GM23248 (cell line): Measurements from ENCODE around the gene CD9. TPM values are rescaled to one million over a fixed set of nuclear protein-coding genes. Genes with fewer than 3 reads are reported as not detected.

Experiments used
- DNase-seq: peaks from one replicate; pipeline ENCODE4 v3.0.0-alpha.2; 2015
- H2AFZ ChIP-seq: fragments of 200-600 bp; sonication (generic); 2 replicates; pipeline ENCODE4 v1.6.1; 2016; ENCODE audit warnings: antibody characterized with exemption
- H3F3A ChIP-seq: fragments of 200-600 bp; sonication (generic); 2 replicates; pipeline ENCODE4 v1.6.1; 2016; ENCODE audit warnings: mild to moderate bottlenecking, antibody characterized with exemption, mixed run types; ENCODE audit not compliant: insufficient read depth
- H3K27ac ChIP-seq: fragments of 200-600 bp; sonication (generic); 2 replicates; pipeline ENCODE4 v1.5.1; 2016; ENCODE audit warnings: mild to moderate bottlenecking
- H3K27me3 ChIP-seq: fragments of 200-600 bp; sonication (generic); replicated peaks from 2 replicates; pipeline ENCODE4 v1.6.1; 2016; ENCODE audit warnings: mild to moderate bottlenecking; ENCODE audit not compliant: insufficient read depth
- H3K36me3 ChIP-seq: fragments of 200-600 bp; sonication (generic); 2 replicates; pipeline ENCODE4 v1.6.1; 2016; ENCODE audit warnings: low read depth, mild to moderate bottlenecking
- H3K4me1 ChIP-seq: fragments of 200-600 bp; sonication (generic); 2 replicates; pipeline ENCODE4 v1.6.1; 2016; ENCODE audit warnings: mild to moderate bottlenecking; ENCODE audit not compliant: insufficient read depth
- H3K4me2 ChIP-seq: fragments of 200-600 bp; sonication (generic); one replicate; pipeline ENCODE4 v1.6.1; 2016; ENCODE audit warnings: mild to moderate bottlenecking; ENCODE audit not compliant: unreplicated experiment
- H3K4me3 ChIP-seq: fragments of 200-600 bp; sonication (generic); 2 replicates; pipeline ENCODE4 v1.5.1; 2016; ENCODE audit warnings: mild to moderate bottlenecking
- H3K79me2 ChIP-seq: fragments of 200-600 bp; sonication (generic); 2 replicates; pipeline ENCODE4 v1.6.1; 2016; ENCODE audit warnings: mild to moderate bottlenecking; ENCODE audit not compliant: insufficient read depth
- H3K9ac ChIP-seq: fragments of 200-600 bp; sonication (generic); 2 replicates; pipeline ENCODE4 v1.6.1; 2016; ENCODE audit warnings: mild to moderate bottlenecking
- H3K9me2 ChIP-seq: fragments of 200-600 bp; sonication (generic); 2 replicates; pipeline ENCODE4 v1.6.1; 2016; ENCODE audit warnings: mixed run types, mild to moderate bottlenecking, moderate library complexity; ENCODE audit not compliant: insufficient read depth
- H3K9me3 ChIP-seq: fragments of 200-600 bp; sonication (generic); one replicate; pipeline ENCODE4 v1.6.1; 2017; ENCODE audit warnings: low read depth
- H4K20me1 ChIP-seq: fragments of 200-600 bp; sonication (generic); 2 replicates; pipeline ENCODE4 v1.6.0; 2016; ENCODE audit not compliant: insufficient read depth
- EZH2 ChIP-seq: fragments of 200-600 bp; sonication (generic); IDR thresholded peaks from 2 replicates; pipeline ENCODE4 v1.6.1; 2018; ENCODE audit warnings: antibody characterized with exemption, mild to moderate bottlenecking; ENCODE audit not compliant: insufficient read depth, poor library complexity, severe bottlenecking
- EZH2phosphoT487 ChIP-seq: fragments of 200-600 bp; sonication (generic); IDR thresholded peaks from 2 replicates; pipeline ENCODE4 v1.6.1; 2018; ENCODE audit warnings: antibody characterized with exemption, moderate library complexity, mild to moderate bottlenecking, low read depth; ENCODE audit not compliant: insufficient read depth
- WGBS, 2 experiments: methylation state at CpG; one replicate each; pipeline ENCODE4 v1.1.6; 2015 to 2017; ENCODE audit warnings: low lambda C conversion rate in 2 of 2, low coverage in 1 of 2; ENCODE audit errors: missing lambda C conversion rate in 2 of 2; 5-methylcytosine and 5-hydroxymethylcytosine counted together
- in situ Hi-C: fragments of 300-500 bp; cut with MboI; formaldehyde crosslinking; loops from 2 replicates; pipeline ENCODE4 v1.15.0; 2020
- polyA plus RNA-seq: library from polyadenylated mRNA; unstranded; fragments of >200 nt; fragmentation: Nextera tagmentation; extraction: Ambion mirVana; gene quantifications from 2 replicates; pipeline ENCODE4 v1.2.1, GENCODE V29; 2016
- total RNA-seq: library from RNA; depleted of rRNA; stranded (reverse); fragments of >200 nt; shearing (Covaris generic); gene quantifications from 2 replicates; pipeline ENCODE4 v1.2.3, GENCODE V29; 2014

CD9 gene
- total and polyA plus RNA-seq, 2 experiments from 2014 or later = 28.6 to 46.9 TPM

GRCh38 chr12:6224550-6224949 lies 24.4 kb downstream of the CD9 start:
- H3K27ac ChIP-seq = no peak overlapping the region
- H3K36me3 ChIP-seq = no peaks in the 10 kb centered on the region
- no peak overlapping the region for H3K4me2 ChIP-seq
- in situ Hi-C loops = no loop called here
- H3F3A ChIP-seq = peaks cover 25% of the 10 kb centered on the region
- H3K4me3 ChIP-seq = no peak overlapping the region
- no peaks in the 10 kb centered on the region for H4K20me1 ChIP-seq
- H3K79me2 ChIP-seq = no peaks in the 10 kb centered on the region
- H3K9me3 ChIP-seq = no peaks in the 10 kb centered on the region
- peaks cover 33% of the 10 kb centered on the region for H3K4me1 ChIP-seq
- no peak overlapping the region for H2AFZ ChIP-seq
- H3K9ac ChIP-seq = no peak overlapping the region
- 33 to 37% methylated on average over 9 to 10 of the region's 10 CpGs for WGBS, 2 experiments
- peak; percentile 87 for DNase-seq
- no peak for TF ChIP-seq EZH2
- no peak for TF ChIP-seq EZH2phosphoT487
- no peaks in the 10 kb centered on the region for H3K27me3 ChIP-seq
- no peaks in the 10 kb centered on the region for H3K9me2 ChIP-seq

- peaks cover 43% of the 10 kb centered on the region for H3K4me1 ChIP-seq
- H3K9ac ChIP-seq = peak overlapping the region; percentile 74
- H3F3A ChIP-seq = peaks cover 35% of the 10 kb centered on the region
- H3K27ac ChIP-seq = peak overlapping the region; percentile 73
- 24 to 36% methylated on average over 5 of the region's 5 CpGs for WGBS, 2 experiments
- peak overlapping the region; percentile 77 for H2AFZ ChIP-seq
- peak overlapping the region; percentile 44; the same call in 1 of the 2 replicates for H3K4me3 ChIP-seq
- no peaks in the 10 kb centered on the region for H3K9me3 ChIP-seq
- peak overlapping the region; percentile 55 for H3K4me2 ChIP-seq
- H3K36me3 ChIP-seq = no peaks in the 10 kb centered on the region
- TF ChIP-seq EZH2 (no peak), EZH2phosphoT487 (no peak)
- H3K27me3 ChIP-seq = no peaks in the 10 kb centered on the region
- in situ Hi-C loops = no loop called here
- peak; percentile 61 for DNase-seq
- H3K9me2 ChIP-seq = no peaks in the 10 kb centered on the region
- H4K20me1 ChIP-seq = no peaks in the 10 kb centered on the region
- H3K79me2 ChIP-seq = no peaks in the 10 kb centered on the region
Measured at GRCh38 chr12:6225630-6226001, 25.4 kb downstream of the CD9 start.

- Histone ChIP-seq H3K79me2 (no peaks in the 10 kb centered on the region), H3K9ac (peak overlapping the region; percentile 74), H3K36me3 (no peaks in the 10 kb centered on the region), H3K4me3 (peak overlapping the region; percentile 44), H3K9me3 (no peaks in the 10 kb centered on the region), H3K27me3 (no peaks in the 10 kb centered on the region), H2AFZ (peak overlapping the region; percentile 77), H3K4me2 (peak overlapping the region; percentile 55), H3K4me1 (peaks cover 46% of the 10 kb centered on the region), H3K27ac (peak overlapping the region; percentile 73), H4K20me1 (no peaks in the 10 kb centered on the region), H3F3A (peaks cover 35% of the 10 kb centered on the region), H3K9me2 (no peaks in the 10 kb centered on the region)
- in situ Hi-C loops = no loop called here
- TF ChIP-seq EZH2phosphoT487 (no peak), EZH2 (no peak)
- DNase-seq = peak; percentile 79
- 11 to 14% methylated on average over 12 of the region's 12 CpGs for WGBS, 2 experiments
Measured at GRCh38 chr12:6226002-6226678, 25.9 kb downstream of the CD9 start.

- H3F3A ChIP-seq = peaks cover 35% of the 10 kb centered on the region
- peak overlapping the region; percentile 74 for H3K9ac ChIP-seq
- peak; percentile 58 for DNase-seq
- in situ Hi-C loops = no loop called here
- H3K36me3 ChIP-seq = no peaks in the 10 kb centered on the region
- H3K9me3 ChIP-seq = no peaks in the 10 kb centered on the region
- peak overlapping the region; percentile 44; the same call in 1 of the 2 replicates for H3K4me3 ChIP-seq
- H2AFZ ChIP-seq = peak overlapping the region; percentile 77
- TF ChIP-seq EZH2phosphoT487 (no peak), EZH2 (no peak)
- no peaks in the 10 kb centered on the region for H3K9me2 ChIP-seq
- 11 to 15% methylated on average over 10 of the region's 10 CpGs for WGBS, 2 experiments
- H3K79me2 ChIP-seq = no peaks in the 10 kb centered on the region
- H3K4me1 ChIP-seq = peaks cover 46% of the 10 kb centered on the region
- peak overlapping the region; percentile 55 for H3K4me2 ChIP-seq
- H4K20me1 ChIP-seq = no peaks in the 10 kb centered on the region
- no peaks in the 10 kb centered on the region for H3K27me3 ChIP-seq
- peak overlapping the region; percentile 73 for H3K27ac ChIP-seq
Measured at GRCh38 chr12:6226679-6227051, 26.5 kb downstream of the CD9 start.
